GM12873 (cell line): ENCODE data around the gene TOX2.

ENCODE experiments used
- TF ChIP-seq, protein P1 (sequence below): IDR thresholded peaks from 2 replicates; pipeline ENCODE4 v1.5.1; 2012; ENCODE audit warnings: low read depth, mild to moderate bottlenecking, moderate library complexity, low read length, control low read depth; ENCODE audit not compliant: insufficient read depth; ENCODE audit errors: missing control alignments

Gene TOX2

GRCh38 chr20:44028868-44029847 lies 114.5 kb downstream of the TOX2 start:
- TF ChIP-seq, protein P1, sequence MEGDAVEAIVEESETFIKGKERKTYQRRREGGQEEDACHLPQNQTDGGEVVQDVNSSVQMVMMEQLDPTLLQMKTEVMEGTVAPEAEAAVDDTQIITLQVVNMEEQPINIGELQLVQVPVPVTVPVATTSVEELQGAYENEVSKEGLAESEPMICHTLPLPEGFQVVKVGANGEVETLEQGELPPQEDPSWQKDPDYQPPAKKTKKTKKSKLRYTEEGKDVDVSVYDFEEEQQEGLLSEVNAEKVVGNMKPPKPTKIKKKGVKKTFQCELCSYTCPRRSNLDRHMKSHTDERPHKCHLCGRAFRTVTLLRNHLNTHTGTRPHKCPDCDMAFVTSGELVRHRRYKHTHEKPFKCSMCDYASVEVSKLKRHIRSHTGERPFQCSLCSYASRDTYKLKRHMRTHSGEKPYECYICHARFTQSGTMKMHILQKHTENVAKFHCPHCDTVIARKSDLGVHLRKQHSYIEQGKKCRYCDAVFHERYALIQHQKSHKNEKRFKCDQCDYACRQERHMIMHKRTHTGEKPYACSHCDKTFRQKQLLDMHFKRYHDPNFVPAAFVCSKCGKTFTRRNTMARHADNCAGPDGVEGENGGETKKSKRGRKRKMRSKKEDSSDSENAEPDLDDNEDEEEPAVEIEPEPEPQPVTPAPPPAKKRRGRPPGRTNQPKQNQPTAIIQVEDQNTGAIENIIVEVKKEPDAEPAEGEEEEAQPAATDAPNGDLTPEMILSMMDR, result no peak

DNA sequence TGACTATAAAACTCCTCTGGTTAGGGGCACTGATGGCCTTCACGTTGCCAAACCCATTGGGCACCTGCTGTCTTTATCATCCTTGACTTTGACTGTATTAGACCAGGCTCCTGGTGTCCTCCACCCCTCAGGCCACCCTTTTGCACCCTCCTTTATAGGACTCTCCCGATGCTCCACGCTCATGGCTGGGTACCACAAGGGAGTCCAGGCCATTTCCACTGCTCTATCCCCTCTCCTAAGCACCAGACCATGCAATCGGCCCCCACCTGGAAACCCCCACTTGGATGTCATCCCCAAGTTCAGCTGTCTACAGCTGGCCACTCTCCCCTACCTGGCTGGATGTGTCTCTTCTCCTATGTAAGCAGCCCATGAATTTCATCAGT lies 115.2 kb downstream of the TOX2 start:
- TF ChIP-seq, protein P1, result no peak

DNA sequence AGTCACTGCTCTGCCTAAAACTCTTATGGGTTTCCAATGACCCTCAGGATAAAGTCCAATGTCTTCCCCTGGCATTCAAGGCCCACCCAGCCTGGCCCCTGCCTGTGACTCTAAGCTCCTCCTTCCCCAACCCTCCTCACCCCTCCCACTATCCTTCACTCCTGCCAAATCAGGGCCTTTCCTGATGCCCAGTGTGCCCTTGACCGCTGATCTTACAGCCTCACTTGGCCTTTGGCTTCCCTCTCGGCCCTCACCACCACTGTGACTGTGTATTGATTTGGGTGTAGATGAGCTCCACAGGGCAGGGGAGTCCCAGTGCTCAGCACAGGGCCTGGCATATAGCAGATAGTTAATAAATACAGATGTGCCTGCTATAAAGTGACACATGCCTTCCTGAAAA lies 115.7 kb downstream of the TOX2 start:
- TF ChIP-seq, protein P1, result no peak

DNA sequence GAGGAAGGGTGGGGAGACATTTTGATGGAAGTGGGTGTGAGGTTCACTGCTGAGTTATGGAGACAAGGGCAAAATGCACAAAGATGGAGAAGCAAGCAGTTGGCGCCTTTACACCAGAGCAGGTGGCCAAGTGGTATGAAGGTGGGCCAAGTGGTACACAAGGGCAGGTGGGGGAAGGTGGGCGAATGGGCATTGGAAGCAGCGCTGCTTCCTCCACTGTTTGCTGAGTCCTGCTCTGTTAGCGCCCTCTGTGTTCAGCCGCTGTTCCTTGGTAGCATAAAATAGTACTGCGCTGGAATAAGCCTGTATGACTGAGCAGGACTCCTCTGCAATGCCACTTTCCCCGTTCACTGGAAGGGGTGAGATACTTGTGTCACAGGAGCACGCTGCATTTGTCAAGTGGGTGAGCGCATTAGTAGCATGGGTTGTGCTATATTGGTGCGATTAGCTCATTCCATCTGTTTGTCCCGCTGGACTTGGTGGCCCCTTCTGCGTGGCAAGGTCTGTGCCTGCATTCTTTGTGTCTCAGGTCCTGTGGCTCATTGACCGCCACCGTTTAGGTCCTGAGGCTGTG lies 116.4 kb downstream of the TOX2 start:
- TF ChIP-seq, protein P1, result no peak

- TF ChIP-seq, protein P1, result no peak
Observed at GRCh38 chr20:44031781-44032582, 117.3 kb downstream of the TOX2 start.

GRCh38 chr20:44032583-44033331 lies 118.1 kb downstream of the TOX2 start:
- TF ChIP-seq, protein P1, result no peak
